Kidney epithelial cell (primary cell): ENCODE results near the gene IL17REL. TPM values are rescaled to one million over a fixed set of nuclear protein-coding genes. Genes with fewer than 3 reads are reported as not detected.
"Not testable (repeated sequence)": the region's sequence is repeated elsewhere in the genome, so short reads cannot be mapped to it uniquely, and the experiment has no call there.

Experiments
- DNase-seq: peaks from one replicate; pipeline ENCODE4 v3.0.0-alpha.2; 2010; ENCODE audit warnings: low read depth
- H3K27me3 ChIP-seq: 2 replicates; pipeline ENCODE4 v1.6.0; 2011; ENCODE audit warnings: low read length; ENCODE audit not compliant: control insufficient read depth, insufficient read depth
- H3K36me3 ChIP-seq: 2 replicates; pipeline ENCODE4 v1.5.1; 2011; ENCODE audit warnings: low read length; ENCODE audit not compliant: control insufficient read depth, insufficient read depth
- H3K4me3 ChIP-seq: 2 replicates; pipeline ENCODE4 v1.5.1; 2011; ENCODE audit warnings: low read depth, mild to moderate bottlenecking, control low read depth, low read length
- total RNA-seq: library from RNA; depleted of rRNA; stranded (reverse); fragments of >200 nt; gene quantifications from 2 replicates; pipeline ENCODE4 v1.2.3, GENCODE V29; 2015
- TF ChIP-seq, protein P1 (sequence below): IDR thresholded peaks from 2 replicates; pipeline ENCODE4 v1.5.1; 2011; ENCODE audit warnings: mild to moderate bottlenecking, moderate library complexity, low read length, control low read depth, inconsistent platforms; ENCODE audit not compliant: insufficient read depth, poor library complexity, severe bottlenecking

The IL17REL gene
- total RNA-seq, 1 donor from 2014 or later = not detected

DNA sequence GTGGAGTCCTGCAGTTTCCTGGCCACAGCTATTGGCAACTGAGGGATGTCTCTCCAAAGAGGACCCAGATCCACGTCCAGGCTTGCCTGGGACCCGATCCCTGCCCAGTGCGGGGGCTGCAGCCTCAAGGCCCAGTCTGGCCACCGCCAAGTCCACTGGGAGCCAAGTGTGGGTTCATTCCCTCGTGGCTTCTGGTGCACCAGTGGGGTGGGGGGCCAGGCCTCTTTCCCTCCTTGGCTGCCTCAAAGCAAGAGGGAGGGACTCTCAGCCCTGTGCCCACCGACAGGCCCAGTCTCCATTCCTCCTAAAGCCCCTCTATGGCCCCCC, 65.3 kb downstream of the IL17REL start:
- no peak for DNase-seq
- H3K27me3 ChIP-seq = no peaks in the 10 kb centered on the region
- TF ChIP-seq, protein P1, sequence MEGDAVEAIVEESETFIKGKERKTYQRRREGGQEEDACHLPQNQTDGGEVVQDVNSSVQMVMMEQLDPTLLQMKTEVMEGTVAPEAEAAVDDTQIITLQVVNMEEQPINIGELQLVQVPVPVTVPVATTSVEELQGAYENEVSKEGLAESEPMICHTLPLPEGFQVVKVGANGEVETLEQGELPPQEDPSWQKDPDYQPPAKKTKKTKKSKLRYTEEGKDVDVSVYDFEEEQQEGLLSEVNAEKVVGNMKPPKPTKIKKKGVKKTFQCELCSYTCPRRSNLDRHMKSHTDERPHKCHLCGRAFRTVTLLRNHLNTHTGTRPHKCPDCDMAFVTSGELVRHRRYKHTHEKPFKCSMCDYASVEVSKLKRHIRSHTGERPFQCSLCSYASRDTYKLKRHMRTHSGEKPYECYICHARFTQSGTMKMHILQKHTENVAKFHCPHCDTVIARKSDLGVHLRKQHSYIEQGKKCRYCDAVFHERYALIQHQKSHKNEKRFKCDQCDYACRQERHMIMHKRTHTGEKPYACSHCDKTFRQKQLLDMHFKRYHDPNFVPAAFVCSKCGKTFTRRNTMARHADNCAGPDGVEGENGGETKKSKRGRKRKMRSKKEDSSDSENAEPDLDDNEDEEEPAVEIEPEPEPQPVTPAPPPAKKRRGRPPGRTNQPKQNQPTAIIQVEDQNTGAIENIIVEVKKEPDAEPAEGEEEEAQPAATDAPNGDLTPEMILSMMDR = no peak
- H3K36me3 ChIP-seq = no peaks in the 10 kb centered on the region
- no peak overlapping the region for H3K4me3 ChIP-seq

- no peak for DNase-seq
- H3K27me3 ChIP-seq = no peaks in the 10 kb centered on the region
- no peak overlapping the region for H3K4me3 ChIP-seq
- no peaks in the 10 kb centered on the region for H3K36me3 ChIP-seq
- TF ChIP-seq, protein P1 = no peak
Observed at GRCh38 chr22:49946612-49947295, 65.8 kb downstream of the IL17REL start.

DNA sequence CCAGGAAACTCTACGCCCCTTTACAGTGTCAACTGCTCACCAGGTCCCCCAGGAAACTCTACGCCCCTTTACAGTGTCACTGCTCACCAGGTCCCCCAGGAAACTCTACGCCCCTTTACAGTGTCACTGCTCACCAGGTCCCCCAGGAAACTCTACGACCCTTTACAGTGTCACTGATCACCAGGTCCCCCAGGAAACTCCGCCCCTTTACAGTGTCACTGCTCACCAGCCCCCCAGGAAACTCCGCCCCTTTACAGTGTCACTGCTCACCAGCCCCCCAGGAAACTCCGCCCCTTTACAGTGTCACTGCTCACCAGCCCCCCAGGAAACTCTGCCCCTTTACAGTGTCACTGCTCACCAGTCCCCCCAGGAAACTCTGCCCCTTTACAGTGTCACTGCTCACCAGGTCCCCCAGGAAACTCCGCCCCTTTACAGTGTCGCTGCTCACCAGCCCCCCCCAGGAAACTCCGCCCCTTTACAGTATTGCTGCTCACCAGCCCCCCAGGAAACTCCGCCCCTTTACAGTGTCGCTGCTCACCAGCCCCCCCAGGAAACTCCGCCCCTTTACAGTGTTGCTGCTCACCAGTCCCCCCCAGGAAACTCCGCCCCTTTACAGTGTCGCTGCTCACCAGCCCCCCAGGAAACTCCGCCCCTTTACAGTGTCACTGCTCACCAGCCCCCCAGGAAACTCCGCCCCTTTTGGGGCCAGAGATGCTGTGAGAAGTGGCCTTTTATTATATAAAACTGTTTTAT, 67.3 kb downstream of the IL17REL start:
- not testable (repeated sequence) for DNase-seq, H3K27me3 ChIP-seq, H3K36me3 ChIP-seq, H3K4me3 ChIP-seq

Other genes with a start within 250 kb of the IL17REL start
- 35.4 and 37.2 TPM in 2 replicates for gene BRD1, start 184.9 kb downstream of the IL17REL start, total RNA-seq
- 28.8 and 34.4 TPM in 2 replicates for gene ZBED4, start 158.9 kb downstream of the IL17REL start, total RNA-seq
- gene ALG12, start 94.3 kb downstream of the IL17REL start, total RNA-seq = 24.3 and 26.2 TPM in 2 replicates
- gene CRELD2, start 94.1 kb downstream of the IL17REL start, total RNA-seq = 59.1 and 68.2 TPM in 2 replicates
- gene PIM3, start 52.0 kb downstream of the IL17REL start, total RNA-seq = 66.9 and 77.3 TPM in 2 replicates
- gene TTLL8, start 45.5 kb upstream of the IL17REL start, total RNA-seq = not detected in 2 replicates
- gene MLC1, start 72.7 kb upstream of the IL17REL start, total RNA-seq = not detected in 2 replicates
- gene MOV10L1, start 77.2 kb upstream of the IL17REL start, total RNA-seq = 0.21 and 1.7 TPM in 2 replicates
- gene PANX2, start 158.0 kb upstream of the IL17REL start, total RNA-seq = 0.33 and 1.1 TPM in 2 replicates
- 60.2 and 73.5 TPM in 2 replicates for gene TRABD, start 173.1 kb upstream of the IL17REL start, total RNA-seq
- gene SELENOO, start 188.2 kb upstream of the IL17REL start, total RNA-seq = 12.0 and 14.8 TPM in 2 replicates
- 27.2 and 33.6 TPM in 2 replicates for gene TUBGCP6, start 232.3 kb upstream of the IL17REL start, total RNA-seq
- gene HDAC10, start 238.5 kb upstream of the IL17REL start, total RNA-seq = 21.1 and 34.8 TPM in 2 replicates
- 25.5 and 27.3 TPM in 2 replicates for gene MAPK12, start 248.9 kb upstream of the IL17REL start, total RNA-seq